Measurements from ENCODE around the gene TUFT1. TPM values are rescaled to one million over a fixed set of nuclear protein-coding genes. Genes with fewer than 3 reads are reported as not detected.

TUFT1 gene
- total RNA-seq, 1 donor from 2014 or later = 16.0 TPM

- Histone ChIP-seq H3K4me3 (no peak overlapping the region), H3K4me1 (no peaks in the 10 kb centered on the region), H3K9me3 (no peaks in the 10 kb centered on the region), H3K27ac (no peak overlapping the region), H3K36me3 (no peaks in the 10 kb centered on the region), H3K27me3 (no peaks in the 10 kb centered on the region)
- intact Hi-C loops (cut with DNase I) = loop anchor here (10.0 kb wide), 1 partner anchor 204 kb away; no protein-coding TSS in a partner anchor
- no peak for DNase-seq (ENCODE audit: extremely low spot score in 2 of 2)
- TF ChIP-seq POLR2AphosphoS5 (IDR thresholded peaks at IDR 0.05; ENCODE audit: insufficient read depth in 1 of 2, low read depth in 1 of 2) = no peak
- TF ChIP-seq, protein P1, sequence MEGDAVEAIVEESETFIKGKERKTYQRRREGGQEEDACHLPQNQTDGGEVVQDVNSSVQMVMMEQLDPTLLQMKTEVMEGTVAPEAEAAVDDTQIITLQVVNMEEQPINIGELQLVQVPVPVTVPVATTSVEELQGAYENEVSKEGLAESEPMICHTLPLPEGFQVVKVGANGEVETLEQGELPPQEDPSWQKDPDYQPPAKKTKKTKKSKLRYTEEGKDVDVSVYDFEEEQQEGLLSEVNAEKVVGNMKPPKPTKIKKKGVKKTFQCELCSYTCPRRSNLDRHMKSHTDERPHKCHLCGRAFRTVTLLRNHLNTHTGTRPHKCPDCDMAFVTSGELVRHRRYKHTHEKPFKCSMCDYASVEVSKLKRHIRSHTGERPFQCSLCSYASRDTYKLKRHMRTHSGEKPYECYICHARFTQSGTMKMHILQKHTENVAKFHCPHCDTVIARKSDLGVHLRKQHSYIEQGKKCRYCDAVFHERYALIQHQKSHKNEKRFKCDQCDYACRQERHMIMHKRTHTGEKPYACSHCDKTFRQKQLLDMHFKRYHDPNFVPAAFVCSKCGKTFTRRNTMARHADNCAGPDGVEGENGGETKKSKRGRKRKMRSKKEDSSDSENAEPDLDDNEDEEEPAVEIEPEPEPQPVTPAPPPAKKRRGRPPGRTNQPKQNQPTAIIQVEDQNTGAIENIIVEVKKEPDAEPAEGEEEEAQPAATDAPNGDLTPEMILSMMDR (IDR thresholded peaks at IDR 0.05) = no peak
- no peak for TF ChIP-seq POLR2A (IDR thresholded peaks at IDR 0.05)
These were observed 9.6 kb upstream of the TUFT1 start for GRCh38 chr1:151530461-151530860.

- no peaks in the 10 kb centered on the region for H3K9me3 ChIP-seq
- no peak overlapping the region for H3K27ac ChIP-seq
- no peak for TF ChIP-seq POLR2A (IDR thresholded peaks at IDR 0.05)
- TF ChIP-seq, protein P1 (IDR thresholded peaks at IDR 0.05) = no peak
- H3K4me1 ChIP-seq = peaks cover 2% of the 10 kb centered on the region
- H3K4me3 ChIP-seq = no peak overlapping the region
- intact Hi-C loops (cut with DNase I) = loop anchor here (10.0 kb wide), 1 partner anchor 201 kb away; no protein-coding TSS in a partner anchor
- no peaks in the 10 kb centered on the region for H3K36me3 ChIP-seq
- DNase-seq (ENCODE audit: extremely low spot score in 2 of 2) = no peak
- no peaks in the 10 kb centered on the region for H3K27me3 ChIP-seq
These were observed 6.2 kb upstream of the TUFT1 start for GRCh38 chr1:151533870-151534269.

- Histone ChIP-seq H3K27ac (no peak overlapping the region), H3K9me3 (no peaks in the 10 kb centered on the region), H3K36me3 (no peaks in the 10 kb centered on the region), H3K4me3 (no peak overlapping the region), H3K4me1 (peaks cover 11% of the 10 kb centered on the region), H3K27me3 (no peaks in the 10 kb centered on the region)
- DNase-seq (ENCODE audit: extremely low spot score in 2 of 2) = no peak
- intact Hi-C loops (cut with DNase I) = loop anchor here (10.0 kb wide), 1 partner anchor 200 kb away; no protein-coding TSS in a partner anchor
- TF ChIP-seq, protein P1 (IDR thresholded peaks at IDR 0.05) = peak in 2 of 3 experiments; percentile 66 to 67
- no peak for TF ChIP-seq POLR2A (IDR thresholded peaks at IDR 0.05)
- TF ChIP-seq POLR2AphosphoS5 (IDR thresholded peaks at IDR 0.05; ENCODE audit: insufficient read depth in 1 of 2, low read depth in 1 of 2) = no peak
These were observed 5.3 kb upstream of the TUFT1 start for GRCh38 chr1:151534662-151535278.

- Histone ChIP-seq H3K27me3 (no peaks in the 10 kb centered on the region), H3K27ac (no peak overlapping the region), H3K36me3 (no peaks in the 10 kb centered on the region), H3K4me1 (peaks cover 16% of the 10 kb centered on the region), H3K9me3 (no peaks in the 10 kb centered on the region), H3K4me3 (no peak overlapping the region)
- no peak for DNase-seq (ENCODE audit: extremely low spot score in 2 of 2)
- intact Hi-C loops (cut with DNase I) = loop anchor here (10.0 kb wide), 1 partner anchor 199 kb away; no protein-coding TSS in a partner anchor
- TF ChIP-seq POLR2A (IDR thresholded peaks at IDR 0.05) (no peak), POLR2AphosphoS5 (IDR thresholded peaks at IDR 0.05; ENCODE audit: insufficient read depth in 1 of 2, low read depth in 1 of 2) (no peak)
- TF ChIP-seq, protein P1 (IDR thresholded peaks at IDR 0.05) = no peak
These were observed 4.5 kb upstream of the TUFT1 start for GRCh38 chr1:151535326-151536271.

All from vagina (tissue), 2 donors.